ENCODE results near the gene EML1. TPM values are rescaled to one million over a fixed set of nuclear protein-coding genes. Genes with fewer than 3 reads are reported as not detected.

Gene EML1
- total RNA-seq, 1 experiment from 2014 or later: 2.5 TPM

DNA sequence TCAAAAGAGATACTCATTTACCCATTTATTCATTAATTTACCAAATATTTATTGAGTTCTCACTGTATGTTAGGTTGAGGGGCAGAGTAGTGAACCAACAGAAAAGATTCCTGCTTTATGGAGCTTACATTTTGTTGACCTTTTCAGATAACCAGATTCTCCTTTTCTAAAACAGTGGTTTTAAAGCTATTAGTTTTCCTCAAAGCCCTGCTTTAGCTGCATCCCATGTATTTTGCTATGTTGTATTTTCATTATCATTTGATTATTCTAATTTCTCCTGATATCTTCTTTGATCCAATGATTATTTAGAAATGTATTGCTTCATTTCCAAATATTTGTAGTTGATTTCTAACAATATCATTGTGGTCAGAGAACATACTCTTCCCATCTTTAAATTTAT lies 53.6 kb downstream of the EML1 start:
- TF ChIP-seq, protein P1, sequence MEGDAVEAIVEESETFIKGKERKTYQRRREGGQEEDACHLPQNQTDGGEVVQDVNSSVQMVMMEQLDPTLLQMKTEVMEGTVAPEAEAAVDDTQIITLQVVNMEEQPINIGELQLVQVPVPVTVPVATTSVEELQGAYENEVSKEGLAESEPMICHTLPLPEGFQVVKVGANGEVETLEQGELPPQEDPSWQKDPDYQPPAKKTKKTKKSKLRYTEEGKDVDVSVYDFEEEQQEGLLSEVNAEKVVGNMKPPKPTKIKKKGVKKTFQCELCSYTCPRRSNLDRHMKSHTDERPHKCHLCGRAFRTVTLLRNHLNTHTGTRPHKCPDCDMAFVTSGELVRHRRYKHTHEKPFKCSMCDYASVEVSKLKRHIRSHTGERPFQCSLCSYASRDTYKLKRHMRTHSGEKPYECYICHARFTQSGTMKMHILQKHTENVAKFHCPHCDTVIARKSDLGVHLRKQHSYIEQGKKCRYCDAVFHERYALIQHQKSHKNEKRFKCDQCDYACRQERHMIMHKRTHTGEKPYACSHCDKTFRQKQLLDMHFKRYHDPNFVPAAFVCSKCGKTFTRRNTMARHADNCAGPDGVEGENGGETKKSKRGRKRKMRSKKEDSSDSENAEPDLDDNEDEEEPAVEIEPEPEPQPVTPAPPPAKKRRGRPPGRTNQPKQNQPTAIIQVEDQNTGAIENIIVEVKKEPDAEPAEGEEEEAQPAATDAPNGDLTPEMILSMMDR (IDR thresholded peaks at IDR 0.05; ENCODE audit: unreplicated experiment): no peak
- CTCF ChIA-PET: interaction anchor here (1.0 kb wide), 1 partner anchor 70 kb away, joined by 3 read pairs; no protein-coding TSS in a partner anchor
- intact Hi-C loops (cut with micrococcal nuclease; ENCODE audit: unreplicated experiment): no loop called here
- no peak overlapping the region for H3K27ac Mint-ChIP-seq (ENCODE audit: unreplicated experiment)
- no peak for DNase-seq
- no peaks in the 10 kb centered on the region for H3K9me3 Mint-ChIP-seq (ENCODE audit: low read depth, unreplicated experiment)
- no peaks in the 10 kb centered on the region for H3K4me1 Mint-ChIP-seq (ENCODE audit: low read depth, unreplicated experiment)
- BruUV-seq (replicated peaks): no TSS peak
- no peak overlapping the region for H3K4me3 Mint-ChIP-seq (ENCODE audit: low read depth, unreplicated experiment)
- peaks cover 17% of the 10 kb centered on the region for H3K27me3 Mint-ChIP-seq (ENCODE audit: unreplicated experiment)
- H3K36me3 Mint-ChIP-seq (ENCODE audit: insufficient read depth, unreplicated experiment): no peaks in the 10 kb centered on the region

DNA sequence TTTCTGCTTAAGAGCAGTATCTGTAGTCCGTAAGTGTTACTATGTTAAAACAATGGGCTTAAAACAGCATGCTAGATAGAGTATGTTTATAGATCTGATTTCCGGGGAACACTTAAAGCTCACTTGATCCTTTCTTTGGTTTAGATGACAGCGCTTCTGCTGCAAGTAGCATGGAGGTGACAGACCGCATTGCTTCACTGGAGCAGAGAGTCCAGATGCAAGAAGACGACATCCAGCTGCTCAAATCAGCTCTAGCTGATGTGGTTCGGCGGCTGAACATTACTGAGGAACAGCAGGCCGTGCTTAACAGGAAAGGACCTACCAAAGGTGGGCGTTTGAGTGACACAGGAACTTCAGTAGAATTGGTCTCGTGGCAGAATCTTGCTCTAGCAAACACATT lies 57.5 kb downstream of the EML1 start:
- Mint-ChIP-seq H3K4me3 (ENCODE audit: low read depth, unreplicated experiment) (no peak overlapping the region), H3K27me3 (ENCODE audit: unreplicated experiment) (peaks cover 1% of the 10 kb centered on the region), H3K4me1 (ENCODE audit: low read depth, unreplicated experiment) (no peaks in the 10 kb centered on the region), H3K27ac (ENCODE audit: unreplicated experiment) (no peak overlapping the region), H3K36me3 (ENCODE audit: insufficient read depth, unreplicated experiment) (no peaks in the 10 kb centered on the region), H3K9me3 (ENCODE audit: low read depth, unreplicated experiment) (no peaks in the 10 kb centered on the region)
- BruUV-seq (replicated peaks): no TSS peak
- no peak for DNase-seq
- CTCF ChIA-PET: no interaction called here
- intact Hi-C loops (cut with micrococcal nuclease; ENCODE audit: unreplicated experiment): no loop called here
- TF ChIP-seq, protein P1 (IDR thresholded peaks at IDR 0.05; ENCODE audit: unreplicated experiment): no peak

DNA sequence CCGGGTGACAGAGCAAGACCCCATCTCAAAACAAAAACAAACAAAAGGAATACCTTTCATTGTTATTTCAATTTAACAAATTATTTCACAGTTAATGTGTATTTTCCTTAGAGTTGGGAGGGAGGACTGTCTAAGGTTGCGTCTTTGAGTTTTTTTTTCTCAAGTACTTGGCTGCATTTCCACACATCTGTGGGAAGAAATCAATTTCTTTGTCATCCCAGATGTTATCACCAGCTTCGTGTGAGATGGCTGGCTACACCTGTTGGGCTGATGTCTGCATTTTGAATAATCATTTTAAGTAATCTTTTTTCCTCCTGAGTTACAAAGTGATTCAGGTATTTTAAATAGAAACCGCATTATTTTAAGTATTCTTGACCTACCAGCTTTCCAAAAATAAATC lies 59.4 kb downstream of the EML1 start:
- intact Hi-C loops (cut with micrococcal nuclease; ENCODE audit: unreplicated experiment): no loop called here
- no peaks in the 10 kb centered on the region for H3K9me3 Mint-ChIP-seq (ENCODE audit: low read depth, unreplicated experiment)
- no peaks in the 10 kb centered on the region for H3K27me3 Mint-ChIP-seq (ENCODE audit: unreplicated experiment)
- H3K4me3 Mint-ChIP-seq (ENCODE audit: low read depth, unreplicated experiment): no peak overlapping the region
- no peak for DNase-seq
- BruUV-seq (replicated peaks): no TSS peak
- CTCF ChIA-PET: no interaction called here
- H3K36me3 Mint-ChIP-seq (ENCODE audit: insufficient read depth, unreplicated experiment): no peaks in the 10 kb centered on the region
- no peaks in the 10 kb centered on the region for H3K4me1 Mint-ChIP-seq (ENCODE audit: low read depth, unreplicated experiment)
- H3K27ac Mint-ChIP-seq (ENCODE audit: unreplicated experiment): no peak overlapping the region
- TF ChIP-seq, protein P1 (IDR thresholded peaks at IDR 0.05; ENCODE audit: unreplicated experiment): no peak

DNA sequence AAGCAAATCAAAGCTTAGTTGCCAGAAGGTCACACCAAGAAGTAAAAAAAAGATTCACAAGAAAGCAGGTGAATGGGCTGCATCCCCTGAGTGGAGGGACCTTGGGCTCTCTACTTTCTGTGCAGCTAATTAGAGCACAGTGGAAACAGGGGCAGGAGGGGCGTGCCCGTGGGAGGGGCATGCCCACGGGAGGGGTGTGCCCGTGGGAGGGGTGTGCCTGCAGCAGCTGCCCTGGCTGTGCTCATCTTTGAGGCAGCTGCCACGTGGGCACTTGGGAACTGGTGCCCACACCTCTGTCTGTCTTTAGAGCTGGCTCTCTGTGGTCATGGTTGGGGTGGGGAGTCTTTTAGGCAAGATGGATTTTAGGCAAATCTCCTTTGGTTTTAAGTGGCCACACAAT lies 60.0 kb downstream of the EML1 start:
- no peaks in the 10 kb centered on the region for H3K36me3 Mint-ChIP-seq (ENCODE audit: insufficient read depth, unreplicated experiment)
- intact Hi-C loops (cut with micrococcal nuclease; ENCODE audit: unreplicated experiment): no loop called here
- TF ChIP-seq, protein P1 (IDR thresholded peaks at IDR 0.05; ENCODE audit: unreplicated experiment): no peak
- CTCF ChIA-PET: no interaction called here
- no peak overlapping the region for H3K4me3 Mint-ChIP-seq (ENCODE audit: low read depth, unreplicated experiment)
- BruUV-seq (replicated peaks): no TSS peak
- H3K27me3 Mint-ChIP-seq (ENCODE audit: unreplicated experiment): no peaks in the 10 kb centered on the region
- H3K9me3 Mint-ChIP-seq (ENCODE audit: low read depth, unreplicated experiment): no peaks in the 10 kb centered on the region
- no peaks in the 10 kb centered on the region for H3K4me1 Mint-ChIP-seq (ENCODE audit: low read depth, unreplicated experiment)
- no peak overlapping the region for H3K27ac Mint-ChIP-seq (ENCODE audit: unreplicated experiment)
- no peak for DNase-seq

Measured in Calu3 (cell line).